Measurements from ENCODE around the gene UPF3B.
"Not testable (repeated sequence)": the region's sequence is repeated elsewhere in the genome, so short reads cannot be mapped to it uniquely, and the experiment has no call there.

GRCh38 chrX:119824221-119824620 lies 28.5 kb downstream of the UPF3B start:
- not testable (repeated sequence) for TF ChIP-seq ZNF274 (IDR thresholded peaks at IDR 0.05; ENCODE audit: insufficient read depth, insufficient read length); SKIL (IDR thresholded peaks at IDR 0.05; ENCODE audit: low read depth, poor library complexity, severe bottlenecking); CTCF (IDR thresholded peaks at IDR 0.05 in 2 of 3, conservative IDR thresholded peaks at IDR 0.05 in 1 of 3; ENCODE audit: control insufficient read depth in 2 of 3, extremely low read depth in 1 of 3, insufficient read depth in 1 of 3, low read depth in 3 of 3, low read length in 3 of 3); IRF3 (IDR thresholded peaks at IDR 0.05); CREM (IDR thresholded peaks at IDR 0.05; ENCODE audit: low read depth); STAT1 (conservative IDR thresholded peaks at IDR 0.05); EED (IDR thresholded peaks at IDR 0.05; ENCODE audit: low read depth)
